ENCODE measurements around the gene UBE2H. TPM values are rescaled to one million over a fixed set of nuclear protein-coding genes. Genes with fewer than 3 reads are reported as not detected.
"Not testable (repeated sequence)": the region's sequence is repeated elsewhere in the genome, so short reads cannot be mapped to it uniquely, and the experiment has no call there.

UBE2H gene
- total RNA-seq, 2 donors from 2014 or later = 92.6 to 93.4 TPM

- TF ChIP-seq CTCF (IDR thresholded peaks at IDR 0.05) = no peak
- TF ChIP-seq POLR2A (IDR thresholded peaks at IDR 0.05) = peak in 1 of 3 donors; percentile 6
- no peak for DNase-seq
- Histone ChIP-seq H3K4me1 (peaks cover 88% of the 10 kb centered on the region), H3K27ac (peak overlapping the region; percentile 49 to 85 (median 76)), H3K36me3 (replicated peaks in 1 of 2; ENCODE audit: insufficient read depth in 1 of 2, low read depth in 2 of 2) (no peaks in the 10 kb centered on the region), H3K4me3 (no peak overlapping the region), H3K9me3 (no peaks in the 10 kb centered on the region), H3K27me3 (no peaks in the 10 kb centered on the region)
- ATAC-seq = no peak
- WGBS, 2 donors = 17 to 41% methylated on average over 3 of the region's 3 CpGs
- intact Hi-C loops (cut with DNase I) = no loop called here
Measured at GRCh38 chr7:129862682-129863081, 90.1 kb downstream of the UBE2H start.

- H3K4me3 ChIP-seq; intact Hi-C loops (cut with DNase I); H3K27me3 ChIP-seq; H3K36me3 ChIP-seq (replicated peaks in 1 of 2; ENCODE audit: insufficient read depth in 1 of 2, low read depth in 2 of 2); H3K9me3 ChIP-seq; ATAC-seq: not testable (repeated sequence)
- peak in 1 of 4 donors; percentile 35 for DNase-seq
- H3K4me1 ChIP-seq = peaks cover 94% of the 10 kb centered on the region
- 51 to 52% methylated on average over 6 of the region's 6 CpGs for WGBS, 2 donors
- peak overlapping the region; percentile 27 to 85 (median 76) for H3K27ac ChIP-seq
Measured at GRCh38 chr7:129860784-129861183, 92.0 kb downstream of the UBE2H start.

GRCh38 chr7:129859183-129859582 is 93.6 kb downstream of the UBE2H start:
- peak overlapping the region; percentile 13 to 85 (median 47) for H3K27ac ChIP-seq
- no peaks in the 10 kb centered on the region for H3K36me3 ChIP-seq (replicated peaks in 1 of 2; ENCODE audit: insufficient read depth in 1 of 2, low read depth in 2 of 2)
- intact Hi-C loops (cut with DNase I) = no loop called here
- no peaks in the 10 kb centered on the region for H3K27me3 ChIP-seq
- no peak for TF ChIP-seq POLR2A (IDR thresholded peaks at IDR 0.05)
- H3K4me3 ChIP-seq = no peak overlapping the region
- no peak for ATAC-seq
- H3K9me3 ChIP-seq = no peaks in the 10 kb centered on the region
- no peak for DNase-seq
- peaks cover 94% of the 10 kb centered on the region for H3K4me1 ChIP-seq
- WGBS, 2 donors = 20 to 45% methylated on average over 2 of the region's 2 CpGs

- peak overlapping the region in 2 of 4 donors; percentile 73 to 85 for H3K27ac ChIP-seq
- no peak for ATAC-seq
- WGBS, 2 donors = 24 to 26% methylated on average over 2 of the region's 2 CpGs
Measured at GRCh38 chr7:129858490-129858889, 94.3 kb downstream of the UBE2H start.

GRCh38 chr7:129857313-129857712 is 95.4 kb downstream of the UBE2H start:
- DNase-seq (no peak), ATAC-seq (no peak)
- Histone ChIP-seq H3K4me3 (no peak overlapping the region), H3K27ac (peak overlapping the region in 2 of 4 donors; percentile 28 to 85), H3K27me3 (no peaks in the 10 kb centered on the region), H3K36me3 (replicated peaks in 1 of 2; ENCODE audit: insufficient read depth in 1 of 2, low read depth in 2 of 2) (no peaks in the 10 kb centered on the region), H3K4me1 (peaks cover 94% of the 10 kb centered on the region), H3K9me3 (no peaks in the 10 kb centered on the region)
- 46 to 58% methylated on average over 1 of the region's 1 CpG for WGBS, 2 donors
- no peak for TF ChIP-seq POLR2A (IDR thresholded peaks at IDR 0.05)
- intact Hi-C loops (cut with DNase I) = no loop called here

More at GRCh38 chr7:129858490-129858889, 94.3 kb downstream of the UBE2H start:
- intact Hi-C loops (cut with DNase I) = no loop called here
- no peaks in the 10 kb centered on the region for H3K9me3 ChIP-seq
- H3K36me3 ChIP-seq (replicated peaks in 1 of 2; ENCODE audit: insufficient read depth in 1 of 2, low read depth in 2 of 2) = no peaks in the 10 kb centered on the region
- no peak overlapping the region for H3K4me3 ChIP-seq
- H3K27me3 ChIP-seq = no peaks in the 10 kb centered on the region
- TF ChIP-seq POLR2A (IDR thresholded peaks at IDR 0.05) (no peak), CTCF (IDR thresholded peaks at IDR 0.05) (no peak)
- peaks cover 94% of the 10 kb centered on the region for H3K4me1 ChIP-seq
- DNase-seq = no peak

- no peaks in the 10 kb centered on the region for H3K27me3 ChIP-seq
- no peak overlapping the region for H3K4me3 ChIP-seq
- peaks cover 93% of the 10 kb centered on the region for H3K4me1 ChIP-seq
- no peaks in the 10 kb centered on the region for H3K9me3 ChIP-seq
- H3K27ac ChIP-seq = peak overlapping the region in 3 of 4 donors; percentile 18 to 85 (median 18)
- ATAC-seq (no peak), DNase-seq (no peak)
- WGBS, 2 donors = 66 to 78% methylated on average over 5 of the region's 5 CpGs
- intact Hi-C loops (cut with DNase I) = no loop called here
- TF ChIP-seq CTCF (IDR thresholded peaks at IDR 0.05) (no peak), POLR2A (IDR thresholded peaks at IDR 0.05) (no peak)
- H3K36me3 ChIP-seq (replicated peaks in 1 of 2; ENCODE audit: insufficient read depth in 1 of 2, low read depth in 2 of 2) = no peaks in the 10 kb centered on the region
Measured at GRCh38 chr7:129855935-129856717, 96.6 kb downstream of the UBE2H start.

All from body of pancreas (tissue), 4 donors.